B cell (primary cell): ENCODE data around the gene VPS13D.

Experiments used
- CTCF ChIP-seq: fragments of 200-600 bp; IDR thresholded peaks from one replicate; pipeline ENCODE4 v1.8.0; 2022; ENCODE audit warnings: antibody characterized with exemption, mild to moderate bottlenecking
- EZH2 ChIP-seq: IDR thresholded peaks from 2 replicates; pipeline ENCODE4 v1.6.1; 2012; ENCODE audit warnings: borderline replicate concordance, low read depth, mild to moderate bottlenecking, moderate library complexity, low read length; ENCODE audit not compliant: insufficient read depth, poor library complexity, severe bottlenecking

GRCh38 chr1:12397462-12398450 lies 167.9 kb downstream of the VPS13D start:
- TF ChIP-seq CTCF (no peak), EZH2 (no peak)
